ENCODE measurements around the gene C3orf20. TPM values are rescaled to one million over a fixed set of nuclear protein-coding genes. Genes with fewer than 3 reads are reported as not detected.

The C3orf20 gene
- not detected for total RNA-seq

- Histone ChIP-seq H3K4me1 (no peaks in the 10 kb centered on the region), H3K36me3 (peaks cover 29% of the 10 kb centered on the region), H3K9me3 (no peaks in the 10 kb centered on the region), H3K4me3 (no peak within 1 kb of the TSS), H3K27me3 (no peaks in the 10 kb centered on the region), H3K27ac (no peak within 1 kb of the TSS)
- DNase-seq (ENCODE audit: low spot score): no peak
- no peak for TF ChIP-seq CTCF (IDR thresholded peaks at IDR 0.05)
Measured at GRCh38 chr3:14674841-14675240, at the start of gene C3orf20. C3orf20 (plus strand) TSS chr3:14675141; CDS start chr3:14682714, 7,573 bp downstream.

GRCh38 chr3:14625443-14625842, 49.5 kb upstream of the C3orf20 start:
- H3K4me3 ChIP-seq: no peak overlapping the region
- H3K4me1 ChIP-seq: no peaks in the 10 kb centered on the region
- H3K27ac ChIP-seq: no peak overlapping the region
- peaks cover 0 to 7% of the 10 kb centered on the region in 2 donors for H3K9me3 ChIP-seq
- no peaks in the 10 kb centered on the region for H3K27me3 ChIP-seq
- no peaks in the 10 kb centered on the region for H3K36me3 ChIP-seq
- TF ChIP-seq CTCF (IDR thresholded peaks at IDR 0.05): no peak
- no peak for DNase-seq (ENCODE audit: low spot score)

- Histone ChIP-seq H3K4me1 (no peaks in the 10 kb centered on the region), H3K27me3 (no peaks in the 10 kb centered on the region)
- no peak for TF ChIP-seq CTCF (IDR thresholded peaks at IDR 0.05)
Measured at GRCh38 chr3:14627815-14628214, 47.1 kb upstream of the C3orf20 start.

GRCh38 chr3:14628406-14628805, 46.5 kb upstream of the C3orf20 start:
- no peaks in the 10 kb centered on the region for H3K27me3 ChIP-seq
- no peak for TF ChIP-seq CTCF (IDR thresholded peaks at IDR 0.05)
- no peaks in the 10 kb centered on the region for H3K4me1 ChIP-seq
- H3K9me3 ChIP-seq: peaks cover 0 to 7% of the 10 kb centered on the region in 2 donors
- DNase-seq (ENCODE audit: low spot score): no peak
- H3K36me3 ChIP-seq: no peaks in the 10 kb centered on the region
- no peak overlapping the region for H3K27ac ChIP-seq
- H3K4me3 ChIP-seq: no peak overlapping the region

More at GRCh38 chr3:14627815-14628214, 47.1 kb upstream of the C3orf20 start:
- no peak overlapping the region for H3K4me3 ChIP-seq
- H3K36me3 ChIP-seq: no peaks in the 10 kb centered on the region
- no peak overlapping the region for H3K27ac ChIP-seq
- peaks cover 0 to 7% of the 10 kb centered on the region in 2 donors for H3K9me3 ChIP-seq
- DNase-seq (ENCODE audit: low spot score): no peak

- DNase-seq (ENCODE audit: low spot score): no peak
- H3K9me3 ChIP-seq: peaks cover 0 to 7% of the 10 kb centered on the region in 2 donors
- no peaks in the 10 kb centered on the region for H3K36me3 ChIP-seq
- no peaks in the 10 kb centered on the region for H3K27me3 ChIP-seq
- no peaks in the 10 kb centered on the region for H3K4me1 ChIP-seq
- no peak overlapping the region for H3K4me3 ChIP-seq
- no peak overlapping the region for H3K27ac ChIP-seq
- no peak for TF ChIP-seq CTCF (IDR thresholded peaks at IDR 0.05)
Measured at GRCh38 chr3:14630404-14631100, 44.4 kb upstream of the C3orf20 start.

- no peaks in the 10 kb centered on the region for H3K4me1 ChIP-seq
- TF ChIP-seq CTCF (IDR thresholded peaks at IDR 0.05): no peak
- H3K27me3 ChIP-seq: no peaks in the 10 kb centered on the region
- no peak overlapping the region for H3K27ac ChIP-seq
- no peak for DNase-seq (ENCODE audit: low spot score)
- no peaks in the 10 kb centered on the region for H3K36me3 ChIP-seq
- no peak overlapping the region for H3K4me3 ChIP-seq
- peaks cover 0 to 7% of the 10 kb centered on the region in 2 donors for H3K9me3 ChIP-seq
Measured at GRCh38 chr3:14631101-14631497, 43.8 kb upstream of the C3orf20 start.
